HCT116 (cell line): ENCODE measurements around the gene PARVG. TPM values are rescaled to one million over a fixed set of nuclear protein-coding genes. Genes with fewer than 3 reads are reported as not detected.

ENCODE experiments used
- ATAC-seq: fragments of 200-7000 bp; cut with Tn5 transposase; 2 replicates; pipeline ENCODE4 v1.9.1; 2020; ENCODE audit warnings: mild to moderate bottlenecking, moderate library complexity
- BruUV-seq: library from RNA; stranded (reverse); fragments of 400-500 nt; replicated peaks from 2 replicates; lab custom pipeline; 2021; lab: Mats Ljungman, UMichigan
- CTCF ChIA-PET: fragments of 300-600 bp; sonication (Branson Sonifier 250); formaldehyde crosslinking; loops from one replicate; lab custom pipeline; 2021; ENCODE audit warnings: antibody characterized with exemption; lab: Charles Lee
- POLR2A ChIA-PET: fragments of 300-600, 350-600 bp; sonication (Branson Sonifier 250); formaldehyde crosslinking; loops from one replicate; lab custom pipeline; 2021; ENCODE audit warnings: antibody characterized with exemption; lab: Charles Lee
- RAD21 ChIA-PET, 2 experiments: fragments of 300-600 bp; sonication (Branson Sonifier 250); formaldehyde crosslinking; loops; one replicate each; lab custom pipeline; 2023; ENCODE audit warnings: low total read pairs in 2 of 2; ENCODE audit not compliant: uncharacterized antibody in 2 of 2, unreplicated experiment in 2 of 2, low non-redundant PET in 1 of 2; lab: Charles Lee
- DNase-seq: peaks from one replicate; pipeline ENCODE4 v3.0.0-alpha.2; 2010; ENCODE audit warnings: low read depth, low spot score
- H2AFZ ChIP-seq: fragments of 200-600 bp; shearing (Covaris generic), sonication (generic); 2 replicates; pipeline ENCODE4 v1.6.1; 2017; ENCODE audit warnings: low read depth, mixed run types, mixed read lengths, antibody characterized with exemption, low read length; ENCODE audit not compliant: poor library complexity, severe bottlenecking
- H3K27ac ChIP-seq: 2 replicates; pipeline ENCODE4 v1.5.1; 2012; ENCODE audit warnings: low read depth, low read length
- H3K27me3 ChIP-seq: fragments of 200-600 bp; sonication (generic); 2 replicates; pipeline ENCODE4 v1.6.1; 2016; ENCODE audit warnings: mixed run types, low read length, mixed read lengths; ENCODE audit not compliant: insufficient read depth
- H3K36me3 ChIP-seq, 2 experiments: fragments of 200-500 bp in 1 of 2; fragments of 200-600 bp in 1 of 2; sonication (Bioruptor generic) in 1 of 2; sonication (generic) in 1 of 2; 2 replicates each; pipeline versions ENCODE4 v1.5.1 to v1.6.1; 2014 to 2016; ENCODE audit warnings: low read length in 2 of 2, inconsistent platforms in 1 of 2, mixed read lengths in 1 of 2, mixed run types in 1 of 2; ENCODE audit not compliant: insufficient read depth in 2 of 2, control insufficient read depth in 1 of 2
- H3K4me1 ChIP-seq, 2 experiments: fragments of 200-600 bp in 1 of 2; sonication (generic) in 1 of 2; 2 replicates each; pipeline versions ENCODE4 v1.5.1 to v1.6.1; 2012 to 2017; ENCODE audit warnings: low read length in 2 of 2, inconsistent platforms in 1 of 2, mild to moderate bottlenecking in 1 of 2, mixed read lengths in 1 of 2, mixed run types in 1 of 2, moderate library complexity in 1 of 2; ENCODE audit not compliant: insufficient read depth in 2 of 2, control insufficient read depth in 1 of 2
- H3K4me2 ChIP-seq: fragments of 200-600 bp; sonication (generic); 2 replicates; pipeline ENCODE4 v1.6.1; 2017; ENCODE audit warnings: mixed run types, low read length, mixed read lengths
- H3K4me3 ChIP-seq, 2 experiments: fragments of 200-600 bp in 1 of 2; sonication (generic) in 1 of 2; replicated peaks in 1 of 2; 2 replicates each; pipeline ENCODE4 v1.5.1; 2011 to 2016; ENCODE audit warnings: low read length in 2 of 2, control low read depth in 1 of 2, low read depth in 1 of 2, mild to moderate bottlenecking in 1 of 2, mixed read lengths in 1 of 2, mixed run types in 1 of 2
- H3K79me2 ChIP-seq: fragments of 200-600 bp; sonication (generic); 2 replicates; pipeline ENCODE4 v1.6.1; 2017; ENCODE audit warnings: mild to moderate bottlenecking, mixed run types, low read length, moderate library complexity, mixed read lengths; ENCODE audit not compliant: insufficient read depth
- H3K9ac ChIP-seq: fragments of 200-600 bp; sonication (generic); 2 replicates; pipeline ENCODE4 v1.6.1; 2016; ENCODE audit warnings: low read length, mixed read lengths
- H3K9me2 ChIP-seq: fragments of 200-600 bp; sonication (generic), shearing (Covaris generic); 2 replicates; pipeline ENCODE4 v1.6.1; 2017; ENCODE audit warnings: mixed run types, mild to moderate bottlenecking, moderate library complexity; ENCODE audit not compliant: insufficient read depth
- H3K9me3 ChIP-seq, 2 experiments: fragments of 200-500 bp in 1 of 2; fragments of 200-600 bp in 1 of 2; sonication (Bioruptor generic) in 1 of 2; sonication (generic) in 1 of 2; 2 replicates each; pipeline ENCODE4 v1.6.1; 2014 to 2017; ENCODE audit warnings: low read length in 2 of 2, mixed read lengths in 2 of 2, inconsistent platforms in 1 of 2, low read depth in 1 of 2, mild to moderate bottlenecking in 1 of 2, mixed run types in 1 of 2, moderate library complexity in 1 of 2; ENCODE audit not compliant: control insufficient read depth in 1 of 2, insufficient read depth in 1 of 2
- H4K20me1 ChIP-seq: fragments of 200-600 bp; sonication (generic), shearing (Covaris generic); 2 replicates; pipeline ENCODE4 v1.6.1; 2017; ENCODE audit warnings: mixed run types, mild to moderate bottlenecking, moderate library complexity; ENCODE audit not compliant: insufficient read depth
- CBX3 ChIP-seq: IDR thresholded peaks from 2 replicates; pipeline ENCODE4 v1.6.1; 2012; ENCODE audit warnings: low read depth
- EGR1 ChIP-seq: IDR thresholded peaks from 2 replicates; pipeline ENCODE4 v1.6.1; 2012; ENCODE audit warnings: low read depth
- EZH2 ChIP-seq: fragments of 200-600 bp; sonication (generic); IDR thresholded peaks from 2 replicates; pipeline ENCODE4 v1.6.1; 2017; ENCODE audit warnings: antibody characterized with exemption, mixed run types
- EZH2phosphoT487 ChIP-seq: fragments of 200-600 bp; IDR thresholded peaks from 2 replicates; pipeline ENCODE4 v1.6.1; 2018; ENCODE audit warnings: antibody characterized with exemption, borderline replicate concordance
- FOSL1 ChIP-seq: IDR thresholded peaks from 2 replicates; pipeline ENCODE4 v1.6.1; 2012; ENCODE audit warnings: low read depth
- JUND ChIP-seq: IDR thresholded peaks from 2 replicates; pipeline ENCODE4 v1.6.1; 2012
- POLR2A ChIP-seq: IDR thresholded peaks from 2 replicates; pipeline ENCODE4 v1.7.0; 2011; ENCODE audit warnings: borderline replicate concordance; ENCODE audit not compliant: insufficient read depth, insufficient read length; ENCODE audit errors: extremely low read depth
- RAD21 ChIP-seq: IDR thresholded peaks from 2 replicates; pipeline ENCODE4 v1.6.1; 2012; ENCODE audit warnings: low read depth, mild to moderate bottlenecking
- SIN3A ChIP-seq: IDR thresholded peaks from 2 replicates; pipeline ENCODE4 v1.6.1; 2012; ENCODE audit warnings: low read depth
- SP1 ChIP-seq: IDR thresholded peaks from 2 replicates; pipeline ENCODE4 v1.6.1; 2012; ENCODE audit warnings: low read depth
- TCF7L2 ChIP-seq: IDR thresholded peaks from 2 replicates; pipeline ENCODE4 v1.7.0; 2011; ENCODE audit warnings: borderline replicate concordance, inconsistent platforms; ENCODE audit not compliant: insufficient read depth, insufficient read length; ENCODE audit errors: extremely low read depth
- YY1 ChIP-seq: IDR thresholded peaks from 2 replicates; pipeline ENCODE4 v1.6.1; 2011; ENCODE audit warnings: low read length, low read depth, moderate library complexity, mild to moderate bottlenecking; ENCODE audit not compliant: insufficient replicate concordance; ENCODE audit errors: extremely low read depth
- ZFX ChIP-seq: fragments of 450-650 bp; IDR thresholded peaks from 2 replicates; pipeline ENCODE4 v1.6.1; 2017
- ZNF274 ChIP-seq: fragments of 200-500 bp; sonication (Bioruptor generic); IDR thresholded peaks from 2 replicates; pipeline ENCODE4 v1.6.1; 2014; ENCODE audit warnings: mild to moderate bottlenecking, low read depth, low read length, inconsistent platforms
- intact Hi-C: fragments of 100-400 bp; cut with micrococcal nuclease; formaldehyde crosslinking; loops from 2 replicates; pipeline ENCODE4 v1.10.0; 2022
- total RNA-seq: library from RNA; stranded (reverse); gene quantifications from one replicate; pipeline ENCODE4 v1.2.1, GENCODE V29; 2021; ENCODE audit not compliant: unreplicated experiment

The PARVG gene
- total RNA-seq, 1 experiment from 2014 or later: 0.57 TPM

DNA sequence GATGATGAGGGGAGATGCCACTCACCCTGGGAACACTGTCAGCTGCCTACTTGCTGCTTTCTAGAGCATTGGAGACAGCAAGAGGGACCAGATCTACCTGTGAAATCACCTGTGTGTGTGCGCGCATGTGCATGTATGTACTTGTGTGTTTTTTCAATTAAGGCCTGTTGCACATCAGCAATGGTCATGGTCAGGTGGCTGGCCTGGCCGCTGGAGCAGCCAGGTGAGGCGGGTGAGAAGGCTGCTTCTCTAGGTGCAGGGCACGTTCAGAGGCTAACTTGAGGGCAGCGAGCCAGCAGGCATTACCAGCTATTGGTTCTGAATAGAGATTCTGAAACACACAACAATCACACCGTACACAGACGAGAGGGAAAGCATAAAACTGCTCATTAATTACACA lies 65.1 kb downstream of the PARVG start:
- no peak overlapping the region for H3K9ac ChIP-seq
- BruUV-seq: no TSS peak

DNA sequence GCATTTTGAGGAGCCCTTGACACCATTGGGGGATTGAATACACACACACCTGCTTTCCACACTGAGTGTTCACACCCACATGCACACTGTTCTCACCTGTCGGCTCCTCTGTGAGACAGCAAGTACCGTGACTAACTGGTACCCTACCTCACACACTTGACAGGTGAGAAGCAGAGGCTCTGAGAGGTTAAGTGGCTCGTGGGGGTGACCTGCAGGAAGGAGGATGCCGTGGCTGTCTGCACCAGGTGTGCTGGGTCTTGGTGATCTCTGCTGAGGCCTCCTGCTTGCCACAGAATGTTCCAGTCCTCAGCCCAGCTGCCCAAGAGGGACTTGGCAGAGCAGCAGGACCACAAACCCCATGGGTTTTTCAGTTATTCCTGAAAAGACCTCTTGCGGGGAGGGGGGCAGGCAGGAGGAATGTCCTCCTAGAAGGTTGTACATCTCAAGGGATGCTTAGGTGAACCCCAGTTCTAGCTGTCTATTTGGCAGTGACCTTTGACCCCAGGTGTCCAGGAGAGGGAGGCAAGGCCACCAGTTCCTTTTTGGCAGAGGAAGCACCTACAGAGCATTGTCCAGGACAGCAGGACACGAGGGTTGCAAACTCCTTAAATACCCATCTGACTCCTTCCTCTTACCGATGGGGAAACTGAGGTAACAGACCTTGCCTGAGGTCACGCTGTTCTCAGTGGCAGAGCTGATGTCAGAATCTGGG lies 66.0 kb downstream of the PARVG start:
- Histone ChIP-seq H3K9me2 (no peaks in the 10 kb centered on the region), H3K36me3 (no peaks in the 10 kb centered on the region), H3K4me1 (no peaks in the 10 kb centered on the region), H3K4me3 (no peak overlapping the region), H3K27me3 (0 out of 2 replicates have a peak, but pooled peaks cover 14% of the 10 kb centered on the region)
- BruUV-seq: no TSS peak
- TF ChIP-seq JUND (no peak), SIN3A (no peak), ZFX (no peak), EGR1 (no peak), CBX3 (no peak), RAD21 (no peak), POLR2A (no peak), EZH2 (no peak), YY1 (no peak), ZNF274 (no peak), EZH2phosphoT487 (no peak), TCF7L2 (no peak)
- TF ChIP-seq, all 23 proteins: peak for 0
- DNase-seq (no peak), ATAC-seq (no peak)
- no peaks in the 10 kb centered on the region for H3K79me2 ChIP-seq
- H2AFZ ChIP-seq: no peak overlapping the region
- no peak overlapping the region for H3K4me2 ChIP-seq
- H4K20me1 ChIP-seq: no peaks in the 10 kb centered on the region
- intact Hi-C loops: no loop called here
- no peak overlapping the region for H3K9ac ChIP-seq
- RAD21 ChIA-PET: no interaction called here
- no peaks in the 10 kb centered on the region for H3K9me3 ChIP-seq
- H3K27ac ChIP-seq: no peak overlapping the region
- CTCF ChIA-PET: no interaction called here
- POLR2A ChIA-PET: no interaction called here

More for the DNA sequence above, 65.1 kb downstream of the PARVG start:
- H3K79me2 ChIP-seq: no peaks in the 10 kb centered on the region
- H4K20me1 ChIP-seq: no peaks in the 10 kb centered on the region
- H3K4me2 ChIP-seq: no peak overlapping the region
- no peaks in the 10 kb centered on the region for H3K4me1 ChIP-seq
- no peak overlapping the region for H2AFZ ChIP-seq
- no peak overlapping the region for H3K4me3 ChIP-seq
- CTCF ChIA-PET: no interaction called here
- RAD21 ChIA-PET: no interaction called here
- H3K9me2 ChIP-seq: no peaks in the 10 kb centered on the region
- ATAC-seq (no peak), DNase-seq (no peak)
- intact Hi-C loops: no loop called here
- H3K27ac ChIP-seq: no peak overlapping the region
- TF ChIP-seq ZFX (no peak), SIN3A (no peak), EZH2 (no peak), SP1 (no peak), RAD21 (no peak), JUND (no peak), FOSL1 (no peak)
- no peaks in the 10 kb centered on the region for H3K36me3 ChIP-seq
- POLR2A ChIA-PET: no interaction called here
- H3K27me3 ChIP-seq: 0 out of 2 replicates have a peak, but pooled peaks cover 14% of the 10 kb centered on the region
- no peaks in the 10 kb centered on the region for H3K9me3 ChIP-seq
